Activated T-cell treated with anti-CD3 and anti-CD28 coated beads for 1 hour (primary cell): ENCODE results near the gene DHDH.

ENCODE experiments used
- DNase-seq: peaks from one replicate; pipeline ENCODE4 v3.0.0-alpha.2; 2020; ENCODE audit warnings: low read depth

DHDH gene

DNA sequence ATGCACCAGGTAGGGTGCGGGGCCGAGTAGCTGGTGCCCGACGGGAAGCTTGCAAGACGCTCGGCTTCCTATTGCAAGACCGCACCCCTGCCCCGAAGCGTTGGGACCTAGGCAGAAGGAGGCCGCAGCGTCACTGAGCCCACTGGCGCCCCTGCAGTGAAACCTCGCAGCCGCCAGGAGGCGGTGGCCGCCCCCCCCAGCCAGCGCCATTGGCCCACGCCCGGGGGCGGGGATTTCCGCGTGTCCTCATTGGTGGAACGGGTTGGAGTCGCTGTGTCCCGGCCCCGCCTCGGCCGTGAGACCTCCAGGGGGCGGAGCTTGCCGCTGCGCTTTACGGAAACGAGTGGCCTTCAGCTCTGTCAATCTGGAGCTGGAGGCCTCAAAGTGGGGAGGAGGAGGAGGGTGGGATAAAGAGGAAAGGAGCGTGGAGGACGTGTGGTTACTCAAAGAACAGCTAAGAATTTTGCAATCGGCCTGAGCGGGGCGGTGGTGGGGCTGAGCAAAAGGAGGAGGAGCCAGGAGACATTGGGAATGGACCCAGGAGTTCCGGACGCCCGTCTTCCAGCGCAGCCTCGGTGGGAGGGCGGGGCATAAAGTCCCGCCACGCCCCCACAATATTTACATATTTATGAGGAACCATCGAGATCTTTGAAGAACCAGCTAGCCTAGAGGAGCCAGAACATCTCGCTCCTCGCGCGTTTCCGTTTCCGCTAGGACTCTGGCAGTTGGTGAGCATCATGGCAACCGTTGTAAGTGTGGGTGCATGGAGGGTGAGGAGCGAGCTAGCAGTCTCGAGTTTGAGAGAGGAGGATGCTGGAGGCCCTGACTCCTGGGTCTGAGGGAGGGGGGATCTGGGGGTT, 59.9 kb downstream of the DHDH start, which contains the start of the genes GYS1 and RUVBL2:
TSS of gene GYS1 (minus strand) at position 135 of the 860 bp plus-strand sequence. CDS start 197 bp downstream, outside the sequence.
TSS of gene RUVBL2 (plus strand) at position 713 of the 860 bp plus-strand sequence. CDS start at position 738, 25 bp downstream.
- peak; percentile 99 for DNase-seq

- no peak for DNase-seq
Observed at GRCh38 chr19:48994035-48994386, 60.5 kb downstream of the DHDH start.
